HUES64 (cell line): Measurements from ENCODE around the gene MSS51.

Experiments used
- H3K27ac ChIP-seq: 2 replicates; pipeline ENCODE4 v1.7.0; 2013; ENCODE audit warnings: low read depth, low read length, inconsistent platforms
- H3K27me3 ChIP-seq: 2 replicates; pipeline ENCODE4 v1.6.1; 2013; ENCODE audit warnings: mild to moderate bottlenecking, low read length; ENCODE audit not compliant: insufficient read depth
- H3K36me3 ChIP-seq: 2 replicates; pipeline ENCODE4 v1.6.1; 2013; ENCODE audit warnings: mild to moderate bottlenecking, low read length; ENCODE audit not compliant: insufficient read depth
- H3K4me1 ChIP-seq: 2 replicates; pipeline ENCODE4 v1.6.1; 2013; ENCODE audit warnings: mild to moderate bottlenecking, low read length, moderate library complexity; ENCODE audit not compliant: insufficient read depth
- H3K4me3 ChIP-seq: 2 replicates; pipeline ENCODE4 v1.5.1; 2013; ENCODE audit warnings: mild to moderate bottlenecking, low read length, moderate library complexity
- H3K9ac ChIP-seq: 2 replicates; pipeline ENCODE4 v1.6.1; 2013; ENCODE audit warnings: mild to moderate bottlenecking, low read depth, low read length
- H3K9me3 ChIP-seq: 2 replicates; pipeline ENCODE4 v1.6.1; 2013; ENCODE audit warnings: low read depth, low read length; ENCODE audit not compliant: insufficient read depth
- WGBS: fragments of 150-250, 120-280 bp; methylation state at CpG from one replicate; pipeline ENCODE4 v1.1.7; 2013; ENCODE audit warnings: missing lambda C conversion rate; 5-methylcytosine and 5-hydroxymethylcytosine counted together

Gene MSS51

DNA sequence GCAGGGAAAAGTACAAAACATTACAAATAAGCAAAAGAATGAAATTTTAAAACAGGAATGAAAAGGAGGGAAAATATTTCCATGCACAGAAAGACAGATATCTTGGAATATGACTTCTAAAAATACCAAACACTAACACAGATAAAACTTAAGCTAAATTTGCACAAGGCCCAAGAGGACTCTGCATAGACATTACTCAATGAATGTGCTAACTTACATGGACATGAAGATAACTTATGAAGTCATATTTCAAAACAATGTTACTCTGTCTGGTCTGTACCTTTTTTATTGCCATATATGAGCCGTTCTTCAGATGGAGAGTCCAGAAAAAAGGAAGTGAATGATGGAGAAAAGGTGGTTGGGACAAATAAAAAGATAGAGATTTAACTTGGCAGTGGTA, 15.0 kb upstream of the MSS51 start:
- Histone ChIP-seq H3K27ac (no peak overlapping the region), H3K9me3 (no peaks in the 10 kb centered on the region), H3K9ac (no peak overlapping the region), H3K27me3 (no peaks in the 10 kb centered on the region), H3K36me3 (peaks cover 26% of the 10 kb centered on the region), H3K4me3 (no peak overlapping the region), H3K4me1 (no peaks in the 10 kb centered on the region)
- 93% methylated on average over 1 of the region's 1 CpG for WGBS

DNA sequence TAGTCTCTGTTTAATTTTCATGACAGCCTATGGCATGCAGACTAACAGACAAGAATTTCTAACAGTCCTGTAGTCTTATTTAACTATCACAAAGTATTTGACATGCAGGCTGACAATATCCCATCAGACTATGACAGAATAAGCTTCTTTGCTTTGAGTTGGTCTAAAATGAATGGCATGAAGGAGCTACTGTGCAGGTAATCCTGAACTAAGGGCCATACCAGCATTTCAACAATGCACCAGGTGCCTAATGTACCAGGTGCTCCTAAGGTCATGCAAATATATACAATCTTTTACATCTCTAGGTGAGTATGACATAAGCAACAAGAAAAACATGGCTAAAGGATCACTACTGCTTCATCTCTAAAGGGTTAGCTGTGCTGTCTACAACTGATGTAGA, 13.6 kb upstream of the MSS51 start:
- peaks cover 18% of the 10 kb centered on the region for H3K36me3 ChIP-seq
- H3K4me1 ChIP-seq, result no peaks in the 10 kb centered on the region

DNA sequence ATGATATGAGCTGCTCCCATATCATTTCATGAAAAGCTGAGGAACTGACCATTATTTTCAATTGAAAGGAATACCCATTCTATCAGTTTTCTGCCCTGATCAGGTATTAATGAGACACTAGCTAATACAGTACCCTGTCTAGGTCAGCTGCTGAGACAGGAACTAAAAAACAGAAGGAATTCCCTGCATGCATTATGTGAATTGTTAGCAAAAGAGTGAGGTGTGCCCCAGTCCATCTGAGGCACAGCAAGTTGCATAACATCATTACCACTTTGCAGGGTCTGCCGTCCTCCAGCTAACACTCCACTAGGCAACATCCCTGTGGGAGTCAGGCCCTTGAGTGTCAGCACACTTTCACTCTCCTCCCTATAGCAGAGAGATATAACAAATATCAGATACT, 11.1 kb upstream of the MSS51 start:
- Histone ChIP-seq H3K36me3 (peaks cover 18% of the 10 kb centered on the region), H3K9ac (no peak overlapping the region)
- 94% methylated on average over 1 of the region's 1 CpG for WGBS

More for the DNA sequence above, 13.6 kb upstream of the MSS51 start:
- Histone ChIP-seq H3K27me3 (no peaks in the 10 kb centered on the region), H3K9ac (no peak overlapping the region; the same call in 1 of the 2 replicates), H3K9me3 (no peaks in the 10 kb centered on the region), H3K27ac (no peak overlapping the region), H3K4me3 (no peak overlapping the region)

DNA sequence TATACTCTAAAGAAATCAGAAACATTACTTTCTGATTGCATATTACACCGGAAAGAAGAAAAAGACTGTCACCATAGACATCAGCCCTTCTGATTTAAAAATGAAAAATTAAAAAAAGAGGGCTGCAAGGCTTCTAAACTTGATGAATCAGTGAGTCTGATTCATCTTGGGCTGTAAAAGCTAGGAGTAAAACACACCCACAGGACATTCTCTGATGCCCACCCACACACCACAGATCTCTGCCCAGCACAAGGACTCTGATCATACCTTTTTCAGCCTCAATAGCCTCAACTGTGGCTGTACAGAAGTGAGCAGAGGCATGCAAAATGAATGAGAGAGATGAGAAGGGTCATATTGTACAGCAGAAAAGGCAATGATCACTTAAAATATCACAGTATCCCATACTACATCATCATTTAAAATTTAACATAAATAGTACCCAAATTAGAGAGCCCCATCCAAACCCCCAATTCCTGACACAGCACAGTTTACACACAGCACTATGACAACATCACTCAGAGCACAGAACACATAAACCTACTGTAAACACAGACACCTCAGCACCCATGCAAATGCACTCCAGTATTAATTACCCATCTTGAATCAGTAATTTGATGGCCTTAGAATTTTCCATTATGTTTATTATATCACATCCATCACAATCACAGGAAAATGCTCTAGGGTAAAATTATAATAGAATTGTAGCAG, 6.4 kb upstream of the MSS51 start:
- no peaks in the 10 kb centered on the region for H3K9me3 ChIP-seq
- no peak overlapping the region for H3K27ac ChIP-seq
- no CpG with 5 or more reads among the region's 1 CpG for WGBS
- H3K27me3 ChIP-seq, result no peaks in the 10 kb centered on the region
- H3K4me3 ChIP-seq, result no peak overlapping the region
- no peaks in the 10 kb centered on the region for H3K4me1 ChIP-seq
- peaks cover 32% of the 10 kb centered on the region for H3K36me3 ChIP-seq
- no peak overlapping the region for H3K9ac ChIP-seq

More for the DNA sequence above, 11.1 kb upstream of the MSS51 start:
- H3K27me3 ChIP-seq, result no peaks in the 10 kb centered on the region
- no peaks in the 10 kb centered on the region for H3K9me3 ChIP-seq
- no peak overlapping the region for H3K27ac ChIP-seq
- H3K4me3 ChIP-seq, result no peak overlapping the region
- no peaks in the 10 kb centered on the region for H3K4me1 ChIP-seq

DNA sequence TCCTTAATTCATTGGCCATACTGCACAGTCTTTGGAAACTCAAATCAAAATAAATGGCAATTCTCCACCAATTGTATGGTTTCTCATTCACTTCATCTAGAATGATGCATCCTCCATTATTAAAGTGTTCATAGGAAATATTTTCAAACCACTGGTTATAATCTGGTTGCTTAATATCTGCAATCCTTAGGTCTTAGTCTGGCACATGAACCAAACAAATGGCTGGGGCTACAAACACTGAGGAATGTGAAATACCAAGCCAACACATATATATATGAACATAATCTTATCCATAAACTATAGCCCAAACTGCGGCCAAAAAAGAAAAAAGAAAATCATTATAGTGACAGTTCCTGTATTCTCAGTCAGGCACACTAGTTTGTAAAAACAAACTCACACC, 5.7 kb upstream of the MSS51 start:
- H3K4me3 ChIP-seq, result no peak overlapping the region
- H3K4me1 ChIP-seq, result no peaks in the 10 kb centered on the region
- H3K27me3 ChIP-seq, result no peaks in the 10 kb centered on the region
- H3K36me3 ChIP-seq, result peaks cover 26% of the 10 kb centered on the region
- 100% methylated on average over 1 of the region's 1 CpG for WGBS
- H3K9ac ChIP-seq, result no peak overlapping the region
- H3K9me3 ChIP-seq, result no peaks in the 10 kb centered on the region
- no peak overlapping the region for H3K27ac ChIP-seq

DNA sequence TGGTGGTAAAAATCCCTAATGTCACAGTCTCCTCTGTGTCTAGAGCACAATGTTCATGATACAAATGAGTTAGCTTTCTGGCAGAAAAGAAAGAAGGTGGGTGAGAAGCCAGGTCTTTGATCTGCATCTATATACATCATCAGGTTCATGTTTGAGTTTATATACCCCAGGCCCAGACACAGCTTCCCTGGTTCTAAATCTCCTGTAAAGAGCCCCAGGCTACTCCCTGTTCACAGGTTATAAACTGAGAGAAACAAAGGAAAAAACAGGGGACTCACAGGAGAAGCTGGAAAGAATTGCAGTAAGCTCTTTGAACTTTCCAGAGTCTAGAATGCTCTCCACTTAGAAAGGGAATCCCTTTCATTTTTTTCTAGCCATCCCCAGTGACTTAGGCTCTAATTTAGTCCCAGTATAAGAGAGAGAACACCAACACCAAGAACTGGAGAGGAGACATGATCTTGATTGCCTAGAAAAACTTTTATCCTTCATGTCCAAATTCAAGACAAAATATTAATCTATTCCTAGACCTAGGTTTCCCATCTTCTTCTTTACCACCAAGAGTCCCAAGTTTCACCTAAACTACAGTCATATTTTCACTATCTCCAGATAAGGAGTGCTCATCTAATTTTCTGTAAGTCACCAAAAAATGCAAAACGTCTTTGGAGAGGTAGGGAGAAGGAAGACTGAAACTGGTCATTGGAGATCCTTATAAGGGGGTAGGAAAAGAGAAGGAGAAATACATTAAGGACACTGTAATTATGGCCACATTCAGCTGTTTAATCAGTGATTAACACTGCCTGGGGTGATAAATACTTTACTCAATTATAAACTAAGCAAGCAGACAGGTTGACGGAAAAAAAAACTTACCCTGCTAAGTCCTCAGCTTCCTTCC, 469 bp downstream of the MSS51 start:
- H3K9me3 ChIP-seq, result no peaks in the 10 kb centered on the region
- peaks cover 19% of the 10 kb centered on the region for H3K36me3 ChIP-seq
- no peak overlapping the region for H3K9ac ChIP-seq
- peaks cover 4% of the 10 kb centered on the region; the same call in 1 of the 2 replicates for H3K4me1 ChIP-seq
- no peaks in the 10 kb centered on the region for H3K27me3 ChIP-seq
- no peak overlapping the region for H3K4me3 ChIP-seq
- 91% methylated on average over 2 of the region's 2 CpGs for WGBS
- no peak overlapping the region for H3K27ac ChIP-seq

DNA sequence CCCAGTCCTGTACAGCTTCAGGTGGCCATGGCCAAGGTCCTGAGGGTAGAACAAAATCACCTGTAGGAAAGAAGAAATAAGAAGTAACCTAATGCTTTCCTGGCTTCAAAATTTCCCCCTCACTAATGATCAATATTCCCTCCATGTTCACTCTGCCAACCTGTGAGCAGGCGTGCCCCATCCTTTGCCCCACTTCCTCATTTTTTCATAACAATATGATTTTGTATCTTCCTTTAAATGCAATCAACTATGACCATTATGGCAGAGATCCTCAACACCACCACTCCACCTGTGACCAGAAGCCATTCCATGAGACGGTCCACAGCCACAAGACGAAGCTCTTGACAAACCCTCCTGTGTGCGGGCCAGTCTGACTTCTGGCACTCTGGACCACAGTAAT, 7.0 kb downstream of the MSS51 start:
- peaks cover 43% of the 10 kb centered on the region for H3K36me3 ChIP-seq
- no peak overlapping the region for H3K4me3 ChIP-seq
- WGBS, result 97% methylated on average over 4 of the region's 4 CpGs
- no peaks in the 10 kb centered on the region for H3K9me3 ChIP-seq
- H3K4me1 ChIP-seq, result no peaks in the 10 kb centered on the region
- H3K27ac ChIP-seq, result no peak overlapping the region
- no peaks in the 10 kb centered on the region for H3K27me3 ChIP-seq
- no peak overlapping the region for H3K9ac ChIP-seq

DNA sequence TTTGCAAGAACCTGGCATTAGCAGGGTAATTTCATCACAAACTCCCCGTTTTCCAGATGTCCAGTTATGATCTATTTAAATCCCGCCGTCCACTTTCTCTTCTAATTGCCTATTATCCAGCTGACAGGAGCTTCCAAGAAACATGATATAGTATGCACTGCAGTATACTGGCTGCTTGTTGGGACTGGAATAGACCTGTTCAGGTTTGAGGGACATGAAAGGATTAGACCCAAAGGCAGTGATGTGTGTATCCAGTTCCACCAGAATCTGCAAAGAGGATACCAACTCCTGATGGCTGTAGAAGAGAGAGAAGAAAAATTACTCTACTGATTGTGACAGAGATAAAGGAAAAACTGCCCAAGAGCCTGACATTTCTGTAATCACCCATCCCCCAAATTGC, 8.9 kb downstream of the MSS51 start:
- no peaks in the 10 kb centered on the region for H3K27me3 ChIP-seq
- no peaks in the 10 kb centered on the region for H3K9me3 ChIP-seq
- H3K27ac ChIP-seq, result no peak overlapping the region
- no peak overlapping the region for H3K9ac ChIP-seq
- H3K36me3 ChIP-seq, result peaks cover 43% of the 10 kb centered on the region
- 97% methylated on average over 3 of the region's 3 CpGs for WGBS
- H3K4me3 ChIP-seq, result no peak overlapping the region
- no peaks in the 10 kb centered on the region for H3K4me1 ChIP-seq

DNA sequence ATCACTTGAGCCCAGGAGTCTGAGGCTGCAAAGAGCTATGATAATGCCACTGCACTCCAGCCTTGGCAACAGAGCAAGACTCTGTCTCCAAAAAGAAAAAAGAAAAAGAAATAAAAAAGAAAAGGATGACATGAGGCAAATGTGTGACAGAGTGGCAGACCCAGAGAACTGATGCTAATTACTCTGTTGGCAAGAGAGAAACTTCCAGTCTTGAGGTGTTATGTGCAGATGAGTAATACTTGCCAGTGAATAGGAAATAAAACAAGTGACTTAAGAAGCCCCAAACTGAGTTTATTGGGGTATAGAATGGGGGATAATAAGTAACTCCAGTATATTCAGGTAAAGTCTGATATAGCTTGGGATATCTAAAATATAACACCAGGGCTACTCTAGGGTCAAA, 10.1 kb downstream of the MSS51 start:
- Histone ChIP-seq H3K4me1 (no peaks in the 10 kb centered on the region), H3K9me3 (no peaks in the 10 kb centered on the region), H3K4me3 (no peak overlapping the region), H3K9ac (no peak overlapping the region), H3K27ac (no peak overlapping the region), H3K27me3 (no peaks in the 10 kb centered on the region), H3K36me3 (peaks cover 43% of the 10 kb centered on the region)

DNA sequence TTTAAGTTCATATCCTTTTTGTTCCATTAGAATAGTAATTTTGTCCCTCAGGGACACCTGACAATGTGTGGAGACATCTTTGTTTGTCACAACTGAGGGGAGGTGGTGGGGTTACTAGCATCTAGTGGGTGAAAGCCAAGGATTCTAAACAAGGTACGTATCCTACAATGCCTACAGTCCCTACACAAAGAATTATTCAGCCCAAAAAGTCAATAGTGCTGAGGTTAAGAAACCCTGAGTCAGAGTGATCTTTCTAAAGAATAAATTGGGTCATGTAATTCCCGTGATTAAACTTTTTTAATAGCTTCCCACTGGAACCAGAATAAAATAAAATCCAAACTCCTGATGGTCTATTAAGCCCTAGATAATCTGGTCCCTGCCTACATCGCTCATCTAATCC, 16.8 kb downstream of the MSS51 start:
- H3K4me1 ChIP-seq, result peaks cover 7% of the 10 kb centered on the region; the same call in 1 of the 2 replicates
- no peaks in the 10 kb centered on the region for H3K9me3 ChIP-seq
- no peak overlapping the region for H3K27ac ChIP-seq
- H3K9ac ChIP-seq, result no peak overlapping the region
- 99% methylated on average over 2 of the region's 3 CpGs for WGBS
- H3K4me3 ChIP-seq, result no peak overlapping the region
- no peaks in the 10 kb centered on the region for H3K36me3 ChIP-seq
- no peaks in the 10 kb centered on the region for H3K27me3 ChIP-seq

DNA sequence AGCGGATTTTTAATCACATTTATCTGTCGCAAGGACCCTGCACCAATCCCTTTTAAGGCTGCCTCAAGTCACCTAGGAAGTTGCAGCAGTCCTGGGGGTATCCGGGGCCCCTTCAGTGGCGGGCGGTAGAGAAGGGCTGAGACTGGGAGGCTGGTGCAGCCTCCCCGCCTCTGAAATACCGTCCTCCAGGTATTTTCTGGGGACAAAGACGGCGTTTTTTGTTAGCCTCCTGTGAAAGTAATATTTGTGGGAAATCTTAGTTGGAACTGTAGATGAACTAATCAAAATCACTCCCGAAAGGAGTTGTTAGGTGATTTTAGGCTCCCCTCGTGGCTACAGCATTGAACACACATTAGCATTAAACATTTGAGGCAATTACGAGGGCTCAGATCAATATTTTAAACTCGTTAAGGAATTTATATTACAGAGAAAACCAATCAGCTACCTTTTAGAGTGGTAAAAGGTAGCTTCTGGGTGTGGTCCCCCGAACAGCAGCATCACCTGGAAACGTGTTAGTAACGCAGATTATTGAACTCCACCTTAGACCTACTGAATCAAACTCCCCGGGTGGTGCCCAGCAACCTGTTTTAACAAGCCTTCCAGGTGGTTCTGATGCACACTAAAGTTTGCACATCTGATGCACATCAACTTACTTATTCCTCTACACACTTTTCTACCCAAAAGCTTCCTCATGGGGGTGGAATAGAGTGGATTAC, 19.0 kb downstream of the MSS51 start:
- 18% methylated on average over 14 of the region's 17 CpGs for WGBS
- Histone ChIP-seq H3K27me3 (no peaks in the 10 kb centered on the region), H3K27ac (peak overlapping the region; percentile 70), H3K9ac (peak overlapping the region; percentile 81), H3K9me3 (no peaks in the 10 kb centered on the region), H3K4me3 (peak overlapping the region; percentile 95), H3K4me1 (peaks cover 7% of the 10 kb centered on the region; the same call in 1 of the 2 replicates), H3K36me3 (no peaks in the 10 kb centered on the region)
